Activated CD4-positive, alpha-beta T cell treated with anti-CD3 and anti-CD28 coated beads, Interleukin-2, amount 10 ng/mL, durations not matched to agents 7 days and 5 days (primary cell): ENCODE data around the gene DIRAS1. TPM values are rescaled to one million over a fixed set of nuclear protein-coding genes. Genes with fewer than 3 reads are reported as not detected.
"Not testable (repeated sequence)": the region's sequence is repeated elsewhere in the genome, so short reads cannot be mapped to it uniquely, and the experiment has no call there.

Source experiments
- CTCF ChIA-PET: fragments of 350-600 bp; sonication (Branson Sonifier 250); formaldehyde crosslinking; loops from one replicate; lab custom pipeline; 2021; ENCODE audit warnings: antibody characterized with exemption; lab: Charles Lee
- POLR2A ChIA-PET: fragments of 350-600 bp; sonication (Branson Sonifier 250); formaldehyde crosslinking; loops from one replicate; lab custom pipeline; 2021; ENCODE audit warnings: antibody characterized with exemption; lab: Charles Lee
- DNase-seq: peaks from one replicate; pipeline ENCODE4 v3.0.0-alpha.2; 2020
- H3K27ac Mint-ChIP-seq: one replicate; pipeline ENCODE4 v1.8.0; 2021; ENCODE audit warnings: mild to moderate bottlenecking, moderate library complexity, mixed read lengths
- H3K27me3 Mint-ChIP-seq: one replicate; pipeline ENCODE4 v1.8.0; 2021; ENCODE audit warnings: mixed read lengths
- H3K36me3 Mint-ChIP-seq: one replicate; pipeline ENCODE4 v1.8.0; 2021; ENCODE audit warnings: low read depth, mixed read lengths
- H3K4me1 Mint-ChIP-seq: one replicate; pipeline ENCODE4 v1.8.0; 2021; ENCODE audit warnings: mixed read lengths
- H3K4me3 Mint-ChIP-seq: one replicate; pipeline ENCODE4 v1.8.0; 2021; ENCODE audit warnings: mild to moderate bottlenecking, moderate library complexity, mixed read lengths
- H3K9me3 Mint-ChIP-seq: one replicate; pipeline ENCODE4 v1.8.0; 2021; ENCODE audit warnings: mixed read lengths
- total RNA-seq, 2 experiments: library from RNA; stranded (reverse); gene quantifications; one replicate each; pipeline ENCODE4 v1.2.3, GENCODE V29; 2021

DIRAS1 gene
- total RNA-seq, 2 experiments from 2014 or later: not detected

GRCh38 chr19:2691951-2692350, 29.2 kb downstream of the DIRAS1 start:
- ChIA-PET POLR2A (no interaction called here), CTCF (no interaction called here)
- H3K4me1 Mint-ChIP-seq: no peaks in the 10 kb centered on the region
- no peak overlapping the region for H3K27ac Mint-ChIP-seq
- no peaks in the 10 kb centered on the region for H3K36me3 Mint-ChIP-seq
- H3K27me3 Mint-ChIP-seq: no peaks in the 10 kb centered on the region
- DNase-seq: no peak
- no peak overlapping the region for H3K4me3 Mint-ChIP-seq
- no peaks in the 10 kb centered on the region for H3K9me3 Mint-ChIP-seq

GRCh38 chr19:2690856-2691255, 30.3 kb downstream of the DIRAS1 start:
- H3K4me1 Mint-ChIP-seq: no peaks in the 10 kb centered on the region
- no peaks in the 10 kb centered on the region for H3K36me3 Mint-ChIP-seq
- ChIA-PET POLR2A (no interaction called here), CTCF (interaction anchor here (0.6 to 1.4 kb wide), 3 partner anchors 10 to 234 kb away, joined by 3 read pairs; no protein-coding TSS in a partner anchor)
- no peaks in the 10 kb centered on the region for H3K27me3 Mint-ChIP-seq
- no peak for DNase-seq
- no peak overlapping the region for H3K27ac Mint-ChIP-seq
- H3K9me3 Mint-ChIP-seq: no peaks in the 10 kb centered on the region
- H3K4me3 Mint-ChIP-seq: no peak overlapping the region

- no peaks in the 10 kb centered on the region for H3K4me1 Mint-ChIP-seq
- POLR2A ChIA-PET: no interaction called here
- no peak for DNase-seq
- no peaks in the 10 kb centered on the region for H3K36me3 Mint-ChIP-seq
- CTCF ChIA-PET: no interaction called here
- H3K27me3 Mint-ChIP-seq: no peaks in the 10 kb centered on the region
- H3K9me3 Mint-ChIP-seq: no peaks in the 10 kb centered on the region
- H3K27ac Mint-ChIP-seq: no peak overlapping the region
- H3K4me3 Mint-ChIP-seq: no peak overlapping the region
These were observed 34.8 kb downstream of the DIRAS1 start for GRCh38 chr19:2686360-2686759.

GRCh38 chr19:2685204-2685704, 35.9 kb downstream of the DIRAS1 start:
- H3K27ac Mint-ChIP-seq: peak overlapping the region; percentile 54
- no peaks in the 10 kb centered on the region for H3K9me3 Mint-ChIP-seq
- H3K4me1 Mint-ChIP-seq: no peaks in the 10 kb centered on the region
- DNase-seq: no peak
- CTCF ChIA-PET: no interaction called here
- POLR2A ChIA-PET: no interaction called here
- no peaks in the 10 kb centered on the region for H3K36me3 Mint-ChIP-seq
- no peak overlapping the region for H3K4me3 Mint-ChIP-seq
- no peaks in the 10 kb centered on the region for H3K27me3 Mint-ChIP-seq

- POLR2A ChIA-PET: no interaction called here
- Mint-ChIP-seq H3K4me3 (no peak overlapping the region), H3K4me1 (no peaks in the 10 kb centered on the region), H3K27ac (no peak overlapping the region), H3K9me3 (peaks cover 3% of the 10 kb centered on the region), H3K36me3 (no peaks in the 10 kb centered on the region), H3K27me3 (no peaks in the 10 kb centered on the region)
- no peak for DNase-seq
- CTCF ChIA-PET: no interaction called here
These were observed 37.7 kb downstream of the DIRAS1 start for GRCh38 chr19:2683430-2684003.

- no peak for DNase-seq
- Mint-ChIP-seq H3K9me3 (peaks cover 3% of the 10 kb centered on the region), H3K36me3 (no peaks in the 10 kb centered on the region), H3K27ac (no peak overlapping the region), H3K4me1 (no peaks in the 10 kb centered on the region), H3K27me3 (no peaks in the 10 kb centered on the region), H3K4me3 (no peak overlapping the region)
- ChIA-PET CTCF (interaction anchor here (1.1 kb wide), 1 partner anchor 10 kb away, joined by 3 read pairs; no protein-coding TSS in a partner anchor), POLR2A (no interaction called here)
These were observed 40.4 kb downstream of the DIRAS1 start for GRCh38 chr19:2680808-2681207.

GRCh38 chr19:2679439-2679838, 41.7 kb downstream of the DIRAS1 start:
- CTCF ChIA-PET: no interaction called here
- H3K36me3 Mint-ChIP-seq: no peaks in the 10 kb centered on the region
- peaks cover 3% of the 10 kb centered on the region for H3K9me3 Mint-ChIP-seq
- no peak overlapping the region for H3K4me3 Mint-ChIP-seq
- DNase-seq: no peak
- H3K27ac Mint-ChIP-seq: no peak overlapping the region
- POLR2A ChIA-PET: no interaction called here
- no peaks in the 10 kb centered on the region for H3K4me1 Mint-ChIP-seq
- H3K27me3 Mint-ChIP-seq: no peaks in the 10 kb centered on the region

- not testable (repeated sequence) for H3K27me3 Mint-ChIP-seq
These were observed 42.2 kb downstream of the DIRAS1 start for GRCh38 chr19:2678948-2679347.

GRCh38 chr19:2678044-2678671, 43.0 kb downstream of the DIRAS1 start:
- CTCF ChIA-PET: no interaction called here
- Mint-ChIP-seq H3K27ac (no peak overlapping the region), H3K4me3 (no peak overlapping the region), H3K27me3 (no peaks in the 10 kb centered on the region), H3K36me3 (no peaks in the 10 kb centered on the region), H3K4me1 (no peaks in the 10 kb centered on the region), H3K9me3 (peaks cover 3% of the 10 kb centered on the region)
- POLR2A ChIA-PET: no interaction called here
- no peak for DNase-seq

More at GRCh38 chr19:2678948-2679347, 42.2 kb downstream of the DIRAS1 start:
- H3K27ac Mint-ChIP-seq, H3K4me3 Mint-ChIP-seq, H3K4me1 Mint-ChIP-seq, DNase-seq, POLR2A ChIA-PET, CTCF ChIA-PET, H3K36me3 Mint-ChIP-seq, H3K9me3 Mint-ChIP-seq: not testable (repeated sequence)

- POLR2A ChIA-PET: no interaction called here
- DNase-seq: no peak
These were observed 44.3 kb downstream of the DIRAS1 start for GRCh38 chr19:2676823-2677222.

GRCh38 chr19:2675892-2676291, 45.3 kb downstream of the DIRAS1 start:
- H3K36me3 Mint-ChIP-seq: no peaks in the 10 kb centered on the region
- DNase-seq: no peak
- no peak overlapping the region for H3K4me3 Mint-ChIP-seq
- H3K4me1 Mint-ChIP-seq: no peaks in the 10 kb centered on the region
- H3K9me3 Mint-ChIP-seq: peaks cover 3% of the 10 kb centered on the region
- H3K27me3 Mint-ChIP-seq: no peaks in the 10 kb centered on the region
- H3K27ac Mint-ChIP-seq: no peak overlapping the region
- ChIA-PET POLR2A (no interaction called here), CTCF (no interaction called here)

More at GRCh38 chr19:2676823-2677222, 44.3 kb downstream of the DIRAS1 start:
- peaks cover 3% of the 10 kb centered on the region for H3K9me3 Mint-ChIP-seq
- H3K4me3 Mint-ChIP-seq: no peak overlapping the region
- H3K27me3 Mint-ChIP-seq: no peaks in the 10 kb centered on the region
- no peak overlapping the region for H3K27ac Mint-ChIP-seq
- no peaks in the 10 kb centered on the region for H3K4me1 Mint-ChIP-seq
- no peaks in the 10 kb centered on the region for H3K36me3 Mint-ChIP-seq
- CTCF ChIA-PET: interaction anchor here (1.0 kb wide), 1 partner anchor 270 kb away, joined by 4 read pairs; no protein-coding TSS in a partner anchor

GRCh38 chr19:2670217-2670616, 51.0 kb downstream of the DIRAS1 start:
- no peak overlapping the region for H3K4me3 Mint-ChIP-seq
- no peak overlapping the region for H3K27ac Mint-ChIP-seq
- H3K27me3 Mint-ChIP-seq: no peaks in the 10 kb centered on the region
- no peaks in the 10 kb centered on the region for H3K4me1 Mint-ChIP-seq
- DNase-seq: no peak
- no peaks in the 10 kb centered on the region for H3K9me3 Mint-ChIP-seq
- ChIA-PET POLR2A (no interaction called here), CTCF (interaction anchor here (0.7 to 1.7 kb wide), 2 partner anchors 22 to 76 kb away, joined by 3 to 5 read pairs; no protein-coding TSS in a partner anchor)
- no peaks in the 10 kb centered on the region for H3K36me3 Mint-ChIP-seq

- no peaks in the 10 kb centered on the region for H3K36me3 Mint-ChIP-seq
- no peak overlapping the region for H3K4me3 Mint-ChIP-seq
- no peaks in the 10 kb centered on the region for H3K27me3 Mint-ChIP-seq
These were observed 52.9 kb downstream of the DIRAS1 start for GRCh38 chr19:2668175-2668763.

More at GRCh38 chr19:2668175-2668763, 52.9 kb downstream of the DIRAS1 start:
- Mint-ChIP-seq H3K4me1 (no peaks in the 10 kb centered on the region), H3K27ac (no peak overlapping the region), H3K9me3 (no peaks in the 10 kb centered on the region)
- no peak for DNase-seq
- ChIA-PET POLR2A (no interaction called here), CTCF (no interaction called here)
